Measurements from ENCODE around the gene FAM193B.
"Not testable (repeated sequence)": the region's sequence is repeated elsewhere in the genome, so short reads cannot be mapped to it uniquely, and the experiment has no call there.

FAM193B gene

DNA sequence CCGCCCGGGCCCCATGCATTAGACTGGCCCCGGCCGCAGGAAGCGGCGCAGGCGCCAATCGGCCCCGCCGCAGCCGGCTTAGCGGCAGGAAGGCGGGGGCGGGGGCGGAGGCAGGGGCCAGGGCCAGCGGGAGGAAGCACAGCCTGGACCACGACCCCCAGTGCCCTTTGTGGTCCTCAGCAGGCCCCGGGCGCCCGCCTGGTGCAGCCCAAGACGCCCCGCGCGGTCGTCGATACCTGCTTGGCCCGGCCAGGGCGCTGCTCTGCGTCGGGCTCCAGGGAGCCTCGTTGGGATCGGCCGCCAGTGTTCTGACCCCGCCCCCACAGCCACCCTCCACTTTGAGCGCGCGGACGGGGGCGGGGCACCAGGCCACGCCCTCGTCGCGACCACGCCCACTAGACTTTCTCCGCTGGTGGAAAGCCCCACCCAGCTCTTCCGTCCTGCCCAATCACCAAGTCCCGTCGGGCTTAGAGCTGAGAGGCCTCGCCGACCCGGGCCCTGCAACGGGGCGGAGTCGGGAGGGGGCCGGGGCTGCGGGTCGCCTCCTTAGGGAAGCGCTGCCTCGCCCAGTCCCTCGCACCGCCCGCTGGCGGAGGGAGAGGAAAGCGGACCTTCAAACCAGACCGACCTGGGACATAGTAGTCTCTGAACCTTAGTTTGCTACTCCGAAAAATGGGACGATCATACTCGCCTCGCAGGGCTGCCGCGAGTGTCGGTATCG, 56.9 kb downstream of the FAM193B start, which contains the start of gene PDLIM7:
Gene PDLIM7 (minus strand): TSS at position 313 of the 721 bp plus-strand sequence. CDS start 1,092 bp downstream, outside the sequence.
- peak; percentile 90 for DNase-seq

DNA sequence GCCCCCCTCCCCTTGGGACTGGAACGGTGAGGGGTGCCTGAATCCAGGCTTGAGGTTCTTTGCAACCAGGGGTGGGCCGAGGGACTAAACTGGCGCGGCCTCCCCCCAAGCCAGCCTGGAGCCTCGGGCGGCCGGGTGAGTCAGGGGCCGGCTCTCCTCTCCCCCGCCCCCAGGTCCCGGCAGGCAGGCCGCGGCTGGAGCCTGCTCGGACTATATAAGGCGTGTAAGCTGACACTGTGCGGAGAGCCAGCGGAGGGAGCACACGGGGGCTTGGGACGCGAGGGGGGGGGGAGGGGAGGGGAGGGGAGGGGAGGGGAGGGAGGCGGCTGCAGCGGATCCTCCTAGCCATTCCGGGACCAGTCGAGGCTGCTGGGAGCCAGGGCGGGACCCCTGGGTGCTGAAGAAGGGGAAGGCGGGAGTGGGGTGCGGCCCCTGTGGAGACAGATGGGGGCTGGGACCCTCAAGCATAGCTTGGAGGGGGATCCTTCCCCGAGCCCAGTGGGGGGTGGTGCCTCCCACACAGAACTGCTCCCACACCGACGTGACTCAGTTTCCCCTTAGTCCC, 57.6 kb downstream of the FAM193B start:
- no peak for DNase-seq

DNA sequence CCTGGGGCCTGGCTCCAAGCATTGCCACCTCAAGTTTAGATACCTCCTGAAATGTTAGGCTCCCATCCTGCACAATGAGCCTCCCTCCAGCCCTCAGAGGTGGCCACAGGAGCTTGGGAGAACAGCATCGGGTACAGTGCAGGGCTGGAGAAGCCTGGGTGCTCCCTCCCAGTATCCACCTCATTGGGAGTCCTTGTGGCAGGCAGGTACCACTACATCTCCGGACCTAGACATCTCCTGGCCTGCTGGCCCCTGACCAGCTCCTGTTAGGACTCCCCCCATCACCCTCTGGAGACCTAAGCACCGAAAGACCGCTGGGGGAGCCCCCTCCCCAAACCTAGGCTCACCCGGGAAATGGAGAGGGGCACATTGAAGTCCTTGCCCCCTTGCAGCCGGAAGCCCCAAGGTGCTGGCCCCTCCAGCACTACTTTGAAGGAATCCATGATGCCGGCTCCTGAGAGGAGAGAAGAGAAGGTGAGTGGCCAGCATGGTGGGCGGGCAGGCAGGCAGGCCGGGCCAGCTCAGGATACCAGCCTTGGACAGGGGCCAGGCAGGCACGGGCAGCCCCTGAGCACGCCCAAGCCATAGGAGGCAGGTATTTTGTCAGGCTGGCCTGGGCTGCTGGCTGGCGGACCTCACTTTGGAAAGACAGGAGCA, 58.2 kb downstream of the FAM193B start:
- DNase-seq, result no peak

DNA sequence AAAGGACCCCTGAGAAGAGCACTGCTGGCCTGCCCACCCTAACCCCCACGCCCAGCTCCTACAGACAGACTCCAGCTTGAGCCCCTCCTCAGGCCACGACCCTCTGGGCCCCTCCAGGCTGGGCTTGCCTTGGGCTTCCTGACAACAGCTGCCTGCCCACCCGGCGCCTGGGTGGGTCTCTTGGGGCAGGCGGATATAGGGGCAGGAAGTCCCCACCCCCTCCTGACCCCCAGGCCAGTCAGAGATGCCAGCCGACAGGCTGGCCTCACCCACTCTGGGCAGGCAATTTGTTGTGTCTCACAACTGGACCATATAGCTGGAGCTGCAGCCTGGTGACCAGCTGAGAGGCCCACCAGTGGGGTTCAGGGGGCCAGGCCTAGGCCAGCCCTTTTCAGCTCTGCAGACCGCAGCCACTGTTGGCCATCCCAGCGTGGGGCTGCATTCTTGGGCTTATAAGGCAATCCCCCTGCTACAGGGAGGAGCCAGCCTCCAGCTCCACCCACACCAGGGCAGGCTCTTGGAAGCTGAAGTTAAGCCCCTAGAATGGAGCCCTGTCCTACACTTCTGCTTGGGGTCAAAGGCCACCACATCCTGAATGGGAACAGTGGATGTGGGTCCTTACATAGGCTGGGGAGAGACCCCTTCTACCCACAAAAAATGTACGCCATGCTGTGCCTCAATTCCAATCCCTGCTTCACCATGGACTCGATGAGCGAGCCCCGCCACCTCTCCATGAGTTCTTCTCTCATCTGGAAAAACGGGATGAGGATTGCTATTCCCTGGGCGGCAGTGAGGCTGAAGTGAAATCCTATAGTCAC, 58.9 kb downstream of the FAM193B start:
- DNase-seq, result no peak

DNA sequence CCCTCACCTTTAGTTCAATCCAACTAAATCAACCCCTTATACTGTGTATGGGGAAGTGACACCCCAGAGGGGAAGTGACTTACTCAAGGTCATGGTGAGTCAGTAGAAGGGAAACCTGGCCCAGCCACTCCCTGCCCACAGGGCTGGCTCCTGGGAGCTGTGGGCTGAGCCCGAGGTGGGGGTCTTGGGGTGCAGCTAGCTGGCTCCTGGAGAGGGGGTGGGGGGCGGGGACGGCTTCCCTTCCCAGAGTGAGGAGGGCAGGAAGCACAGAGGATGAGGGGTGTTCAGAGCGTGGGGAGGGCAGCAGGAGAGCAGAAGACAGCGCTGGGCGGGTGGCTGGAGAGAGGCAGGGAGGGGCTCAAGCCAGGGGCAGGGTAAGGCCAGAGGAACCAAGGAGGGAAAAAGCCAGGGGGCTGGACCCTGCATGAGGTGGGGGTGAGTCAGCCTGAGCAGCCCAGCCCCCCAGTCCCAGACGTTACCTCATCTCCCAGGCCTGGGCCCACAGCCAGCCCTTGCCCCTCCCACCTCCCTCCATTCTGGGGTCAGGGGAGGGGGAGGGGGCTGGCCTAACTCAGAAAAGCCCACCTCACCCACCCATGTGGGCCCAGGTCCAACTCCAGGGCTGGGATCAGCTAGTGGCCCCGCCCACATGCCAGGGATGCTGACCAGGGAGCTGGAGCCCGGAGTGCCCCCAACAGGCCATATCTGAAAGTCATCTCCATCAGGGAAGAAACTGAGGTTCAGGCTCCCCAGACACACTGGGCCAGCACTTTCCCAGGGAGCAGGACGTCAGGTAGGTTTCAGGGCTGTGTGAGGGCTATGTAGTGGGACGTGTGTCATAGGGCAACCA, 59.8 kb downstream of the FAM193B start:
- DNase-seq, result no peak

DNA sequence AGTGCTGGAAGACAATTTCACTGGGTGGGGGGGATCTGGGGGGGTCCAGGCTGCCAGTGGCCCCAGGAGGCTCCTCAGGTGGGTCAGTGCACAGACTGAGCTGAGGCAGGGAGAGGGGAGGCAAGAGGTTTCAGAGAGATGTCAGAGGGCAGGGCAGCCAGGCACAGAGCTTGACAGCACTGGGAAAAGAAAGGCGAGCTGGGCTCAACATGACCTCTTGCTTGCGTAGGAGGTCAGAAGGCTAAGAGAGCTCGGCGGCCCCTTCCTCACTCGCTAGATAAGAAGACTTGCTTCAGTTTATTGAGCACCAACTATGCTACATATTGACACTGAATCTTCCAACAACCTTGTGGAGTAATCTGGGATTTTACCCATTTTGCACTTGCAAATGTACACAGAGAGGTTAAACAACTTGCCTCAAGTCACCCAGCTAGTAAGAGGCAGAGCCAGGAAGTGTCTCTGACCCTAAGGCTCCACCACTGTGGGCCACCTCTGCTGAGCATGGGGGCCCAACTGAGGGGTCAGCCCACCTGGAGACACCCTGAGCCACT, 60.5 kb downstream of the FAM193B start:
- DNase-seq, result no peak

DNA sequence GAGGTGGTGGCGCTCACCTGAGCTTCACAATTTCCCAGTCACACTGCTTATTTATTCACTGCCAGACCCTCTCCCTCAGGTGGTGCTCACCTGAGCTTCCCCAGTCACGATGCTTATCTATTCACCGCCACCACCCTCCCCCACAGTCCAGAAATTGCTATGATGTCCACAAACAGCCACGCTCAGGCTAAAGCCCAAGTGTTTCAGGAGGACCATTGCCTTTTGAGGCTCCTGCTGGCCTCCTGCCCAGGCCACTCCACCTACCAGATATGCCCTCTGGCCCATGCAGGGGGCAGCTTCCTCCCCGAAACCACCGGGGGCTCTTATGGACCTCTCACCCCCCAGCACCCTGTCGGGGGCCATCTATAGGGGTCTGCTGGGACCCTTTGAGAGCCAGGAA, 61.5 kb downstream of the FAM193B start:
- DNase-seq, result no peak

DNA sequence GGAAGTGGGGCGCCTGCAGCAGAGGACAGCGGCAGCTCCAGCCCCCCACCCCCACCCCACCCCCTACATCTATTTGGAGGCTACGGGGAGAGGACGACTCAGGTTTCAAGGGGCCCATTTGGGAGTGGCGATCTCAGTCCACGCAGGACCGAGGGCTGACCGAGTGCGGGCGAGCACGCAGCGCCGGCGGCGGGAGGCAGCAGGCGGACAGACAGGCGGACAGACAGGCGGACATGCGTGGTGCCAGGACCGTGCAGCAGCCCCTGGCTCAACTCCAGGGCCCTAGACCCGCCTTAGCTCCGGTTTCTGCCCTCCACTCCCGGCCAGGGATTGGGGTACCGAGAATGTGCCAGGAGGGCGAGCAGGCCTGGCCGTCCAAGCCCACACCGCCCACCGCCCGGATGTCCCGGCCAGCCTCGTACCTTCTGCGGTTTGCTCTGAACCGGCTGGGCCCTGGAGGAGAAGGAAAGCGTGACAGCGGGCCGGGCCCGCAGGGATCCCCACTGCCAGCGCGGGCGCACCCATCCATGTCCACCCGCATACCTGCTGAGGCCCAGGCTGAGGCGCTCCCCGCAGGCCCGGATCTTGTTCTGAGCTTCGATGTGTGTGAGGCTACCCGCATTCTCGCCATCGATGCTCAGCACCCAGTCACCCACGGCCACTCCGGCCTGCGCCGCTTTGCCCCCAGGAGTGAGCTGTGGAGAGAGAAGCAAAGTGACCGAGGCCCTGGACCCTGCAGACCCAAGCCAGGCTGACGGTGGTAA, 62.2 kb downstream of the FAM193B start:
- DNase-seq, result no peak

DNA sequence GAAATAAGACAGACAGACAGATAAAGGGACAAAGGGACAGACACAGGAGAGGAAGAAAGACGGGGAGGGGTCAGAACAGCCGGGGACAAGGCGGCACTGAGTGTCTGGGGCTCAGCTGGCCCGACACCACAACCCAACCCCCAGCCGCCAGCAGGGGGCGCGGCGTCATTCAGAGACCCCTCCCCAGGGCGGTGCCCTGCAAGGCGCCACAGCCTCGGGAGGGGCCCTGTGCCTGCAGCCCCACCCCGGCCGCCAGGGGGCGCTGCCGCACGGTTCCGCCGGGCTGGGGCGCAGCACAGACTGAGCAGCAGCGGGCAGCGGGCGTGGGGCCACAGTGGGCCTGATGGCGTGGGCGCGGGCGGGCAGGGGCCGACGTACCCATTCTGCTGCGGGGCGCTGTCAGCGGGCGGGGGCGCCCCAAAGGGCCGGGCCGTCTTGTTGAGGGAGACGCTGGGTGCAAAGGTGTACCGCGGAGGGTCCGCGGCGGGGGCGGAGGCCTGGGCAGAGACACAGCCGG, 62.9 kb downstream of the FAM193B start:
- DNase-seq, result no peak

DNA sequence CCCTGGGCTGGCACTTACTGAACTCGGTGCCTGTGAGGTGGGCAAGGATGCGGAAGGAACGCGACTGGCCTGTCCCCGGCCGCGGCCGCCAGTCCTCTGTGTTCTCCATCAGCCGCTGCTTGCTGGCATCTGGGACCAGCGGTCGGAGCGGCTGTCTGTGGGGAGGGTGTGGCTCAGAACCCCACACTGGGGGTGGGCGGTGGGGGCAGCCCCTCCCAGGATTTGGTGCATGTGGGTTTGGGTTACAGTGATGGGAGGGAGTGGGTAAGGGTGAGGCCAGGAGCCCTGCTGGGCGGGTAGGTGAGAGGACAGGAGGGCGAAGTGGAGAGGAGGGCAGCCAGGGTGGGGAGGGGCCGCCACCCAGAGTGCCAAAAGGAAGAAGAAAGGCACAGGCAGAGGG, 63.4 kb downstream of the FAM193B start:
- DNase-seq, result no peak

DNA sequence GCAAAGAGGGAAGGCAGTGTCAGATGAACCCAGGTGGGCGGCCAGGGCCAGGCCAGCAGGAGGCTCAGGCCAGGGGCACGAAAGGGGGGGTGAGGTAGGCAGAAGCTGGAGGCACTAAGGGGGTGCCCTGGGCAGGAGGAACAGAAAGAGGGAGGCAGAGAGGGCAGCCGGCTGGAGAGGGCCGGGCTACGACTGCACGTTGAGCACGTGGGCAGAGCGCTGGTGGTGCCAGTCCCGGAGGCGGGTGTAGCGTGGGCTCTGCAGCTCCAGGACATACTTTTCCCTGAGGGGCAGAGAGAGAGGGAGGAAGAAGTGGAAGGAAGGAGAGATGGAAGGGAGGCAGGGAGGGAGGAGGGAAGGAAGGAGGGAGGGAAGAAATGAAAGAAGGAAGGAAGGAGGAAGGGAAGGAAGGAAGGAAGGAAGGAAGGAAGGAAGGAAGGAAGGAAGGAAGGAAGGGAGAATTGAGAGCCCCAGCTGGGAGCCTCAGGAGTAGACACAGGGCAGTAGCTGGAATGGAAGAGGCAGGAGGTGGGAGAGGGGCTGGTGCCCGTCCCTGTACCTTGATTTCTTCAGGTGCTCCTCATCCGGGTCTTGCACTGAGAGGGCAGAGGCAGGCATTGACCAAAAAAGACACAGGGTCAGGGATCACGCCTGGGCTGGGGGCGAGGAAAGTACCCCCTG, 63.9 kb downstream of the FAM193B start:
- DNase-seq, result no peak

DNA sequence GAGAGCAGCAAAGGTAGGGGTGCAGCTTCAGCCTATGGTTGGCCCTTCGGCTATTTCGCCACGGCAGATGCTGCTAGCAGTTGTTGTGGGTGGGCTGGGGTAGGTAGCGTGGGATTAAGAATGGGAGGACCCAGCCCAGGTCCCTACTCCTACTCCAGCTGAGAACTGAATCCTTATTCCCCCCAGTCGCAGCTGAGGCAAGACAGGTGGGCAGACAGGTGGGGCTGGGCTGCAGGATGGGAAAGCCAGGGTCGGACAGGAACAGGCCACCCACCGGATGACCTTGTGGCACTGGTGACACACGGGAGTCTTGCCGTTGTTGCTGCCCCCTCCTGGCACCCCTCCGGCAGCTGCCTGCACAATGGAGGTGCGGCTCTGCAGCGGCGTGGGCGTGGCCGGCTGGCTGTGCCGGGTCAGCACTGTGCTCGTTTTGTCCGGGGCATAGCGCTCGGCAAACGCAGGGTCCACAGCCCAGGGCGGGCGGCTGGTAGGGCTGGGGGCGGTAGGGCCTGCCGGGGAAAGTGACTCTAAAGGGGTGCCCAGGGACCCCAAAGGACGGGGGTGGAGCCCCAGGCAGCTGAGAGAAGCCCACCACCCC, 65.1 kb downstream of the FAM193B start:
- no peak for DNase-seq

DNA sequence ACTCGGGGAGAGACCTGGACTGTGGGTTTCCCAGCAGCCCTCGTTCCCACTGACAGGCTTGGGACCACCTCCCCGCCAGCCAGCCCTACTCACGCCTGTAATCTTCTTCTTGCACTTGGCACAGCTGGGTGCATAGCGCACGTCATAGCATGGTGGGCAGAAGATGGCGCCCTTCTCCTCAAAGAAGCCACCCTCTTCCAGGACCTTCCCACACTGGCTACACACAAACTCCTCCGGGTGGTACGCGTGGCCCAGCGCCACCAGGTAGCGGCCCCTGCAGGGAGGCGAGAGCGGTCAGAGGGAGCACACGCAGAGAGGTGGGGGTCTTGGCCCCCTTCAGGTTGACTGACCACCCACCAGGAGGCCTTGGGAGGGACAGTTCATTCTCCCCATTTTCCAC, 66.4 kb downstream of the FAM193B start:
- DNase-seq, result no peak

DNA sequence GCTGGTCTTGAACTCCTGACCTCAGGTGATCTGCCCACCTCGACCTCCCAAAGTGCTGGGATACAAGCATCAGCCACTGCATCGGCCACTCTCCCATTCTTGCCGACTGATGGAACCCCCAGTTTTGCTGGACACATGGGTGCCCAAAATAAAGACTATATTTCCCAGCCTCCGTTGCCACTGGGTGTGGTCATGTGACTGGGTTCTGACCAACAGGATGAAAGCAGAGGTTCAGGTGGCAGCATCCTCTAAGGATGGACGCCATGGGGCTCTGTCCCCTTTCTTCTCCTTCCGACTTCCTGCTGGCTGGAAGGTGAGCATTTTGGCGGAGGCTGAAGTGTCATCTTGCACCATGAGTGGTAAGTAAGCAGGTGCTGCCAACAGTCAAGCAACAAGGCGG, 67.2 kb downstream of the FAM193B start:
- no peak for DNase-seq

DNA sequence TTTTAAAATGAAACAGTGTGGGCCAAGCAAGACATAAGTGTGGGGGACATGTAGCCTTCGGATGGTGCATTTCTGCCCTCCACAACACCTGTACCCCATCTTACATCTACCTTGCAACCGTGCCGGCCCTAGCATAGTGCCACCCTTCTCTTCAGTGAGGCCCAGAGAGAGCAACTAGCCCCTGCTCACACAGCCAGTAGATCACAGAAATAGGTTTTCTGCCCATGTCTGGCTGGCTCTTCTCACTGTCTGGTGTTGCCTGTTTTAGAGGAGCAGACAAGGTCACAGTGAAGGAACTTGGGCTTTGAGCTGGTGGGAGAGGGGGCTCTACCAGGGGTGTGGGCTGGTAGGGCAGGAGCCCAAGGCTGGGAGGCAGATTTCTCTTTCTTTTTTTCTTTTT, 68.1 kb downstream of the FAM193B start:
- DNase-seq, result no peak

DNA sequence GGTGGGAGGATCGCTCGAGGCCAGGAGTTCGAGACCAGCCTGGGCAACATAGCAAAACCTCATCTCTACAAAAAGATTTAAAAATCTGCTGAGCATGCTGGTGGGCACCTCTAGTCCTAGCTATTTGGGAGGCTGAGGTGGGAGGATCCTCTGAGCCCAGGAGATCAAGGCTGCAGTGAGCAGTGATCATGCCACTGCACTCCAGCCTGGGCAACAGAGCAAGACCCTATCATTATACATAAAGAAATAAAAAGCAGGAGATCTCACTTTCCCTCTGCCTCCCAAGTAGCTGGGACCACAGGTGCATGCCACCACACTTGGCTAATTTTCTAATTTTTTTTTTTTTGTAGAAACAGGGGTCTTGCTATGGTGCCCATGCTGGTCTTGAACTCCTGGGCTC, 68.6 kb downstream of the FAM193B start:
- not testable (repeated sequence) for DNase-seq

DNA sequence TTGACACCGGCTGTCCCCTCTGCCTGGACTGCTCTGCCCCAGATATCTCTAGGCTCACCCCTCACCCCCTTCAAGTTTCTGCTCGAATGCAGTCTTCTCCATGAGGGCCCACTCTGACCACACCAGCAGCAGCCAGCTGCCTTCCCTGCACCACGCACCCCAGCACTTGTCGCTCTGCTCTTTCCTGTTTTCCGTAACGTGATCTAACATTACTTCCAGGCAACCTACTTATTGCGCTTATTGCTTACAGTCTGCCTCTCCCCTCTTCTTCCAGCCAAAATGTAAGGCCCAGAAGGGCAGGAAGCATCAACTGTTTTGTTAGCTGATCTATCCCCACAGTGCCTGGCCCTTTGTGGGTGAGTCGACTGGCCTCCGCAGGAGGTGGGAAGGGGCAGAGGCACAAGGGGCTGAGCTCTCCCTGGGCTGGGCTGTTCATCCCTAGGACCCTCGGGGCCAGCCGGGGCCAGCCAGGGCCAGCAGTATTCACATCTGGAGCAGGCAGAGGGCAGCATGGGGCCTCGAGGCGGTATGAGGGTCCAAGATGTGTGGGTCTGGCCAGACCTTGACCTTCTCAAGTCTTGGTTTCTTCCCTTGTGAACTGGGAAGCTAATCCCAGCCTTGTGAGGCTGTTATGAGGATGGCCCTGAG, 69.3 kb downstream of the FAM193B start:
- DNase-seq, result no peak

DNA sequence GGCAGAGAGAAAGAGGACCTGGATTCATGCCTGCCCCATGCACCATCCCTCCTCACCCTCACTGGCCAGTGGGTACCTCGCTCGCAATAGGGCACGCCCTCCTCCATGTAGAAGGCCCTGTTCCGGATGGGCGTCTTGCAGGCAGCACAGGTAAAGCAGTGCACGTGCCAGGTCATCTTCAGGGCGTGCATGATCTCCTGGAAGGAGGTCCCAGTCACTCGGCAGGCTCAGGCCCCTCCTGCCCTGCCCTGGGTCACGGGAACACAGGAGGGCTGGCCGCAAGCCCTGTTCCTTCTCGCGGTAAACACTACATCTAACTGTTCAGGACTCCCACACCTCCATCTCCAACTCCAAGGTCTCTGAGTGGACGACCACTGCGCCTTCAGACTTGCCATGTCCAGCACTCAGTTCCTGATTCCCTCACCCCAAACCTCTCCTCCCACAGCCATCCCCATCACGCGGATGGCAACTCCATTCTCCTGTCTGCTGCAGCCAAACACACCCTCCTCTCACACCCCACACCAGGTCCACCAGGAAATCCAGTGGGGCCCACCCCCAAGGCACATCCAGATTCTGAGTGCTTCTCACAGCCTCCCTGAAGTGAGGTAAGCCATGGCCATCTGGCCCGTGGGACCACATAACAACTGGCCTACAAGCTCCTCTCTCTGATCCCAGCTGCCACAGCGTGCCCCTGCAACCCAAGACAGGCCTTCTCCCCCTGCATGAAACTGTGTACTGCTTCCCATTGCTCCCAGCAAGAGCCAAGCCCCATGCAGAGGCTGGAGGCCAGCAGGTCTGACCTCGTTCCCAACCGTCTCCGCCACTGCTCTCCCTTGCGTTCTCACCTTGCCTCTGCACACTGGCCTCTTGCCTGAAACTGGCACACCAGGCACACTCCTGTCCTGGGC, 70.1 kb downstream of the FAM193B start:
- DNase-seq, result no peak
